CD4-positive, alpha-beta T cell (primary cell): Measurements from ENCODE around the gene TPGS1. TPM values are rescaled to one million over a fixed set of nuclear protein-coding genes. Genes with fewer than 3 reads are reported as not detected.

Experiments used
- ATAC-seq: fragments of 200-7000 bp; cut with Tn5 transposase; one replicate; pipeline ENCODE4 v1.10.0; 2022; ENCODE audit warnings: mild to moderate bottlenecking; ENCODE audit not compliant: poor library complexity
- CTCF ChIA-PET: fragments of 350-600 bp; sonication (Branson Sonifier 250); formaldehyde crosslinking; loops from one replicate; lab custom pipeline; 2021; ENCODE audit warnings: antibody characterized with exemption, inconsistent platforms; lab: Charles Lee
- POLR2A ChIA-PET: fragments of 350-600 bp; sonication (Branson Sonifier 250); formaldehyde crosslinking; loops from one replicate; lab custom pipeline; 2021; ENCODE audit warnings: antibody characterized with exemption, inconsistent platforms; lab: Charles Lee
- DNase-seq, 14 experiments: peaks; one replicate each; pipeline ENCODE4 v3.0.0-alpha.2; 2013 to 2020; ENCODE audit warnings: mixed read lengths in 2 of 14
- H3K27ac ChIP-seq, 2 donors: one replicate each; pipeline versions ENCODE4 v1.5.1 to v1.7.0; 2013; ENCODE audit warnings: low read length in 2 of 2, low read depth in 1 of 2, mild to moderate bottlenecking in 1 of 2
- H3K27me3 ChIP-seq, 2 experiments: 1 replicate in 1 of 2; 2 replicates in 1 of 2; pipeline versions ENCODE4 v1.6.1 to v1.7.0; 2013; ENCODE audit warnings: low read length in 2 of 2, control low read depth in 1 of 2, mild to moderate bottlenecking in 1 of 2, moderate library complexity in 1 of 2; ENCODE audit not compliant: insufficient read depth in 2 of 2, control insufficient read depth in 1 of 2
- H3K36me3 ChIP-seq: one replicate; pipeline ENCODE4 v1.6.1; 2013; ENCODE audit warnings: low read length, control low read depth; ENCODE audit not compliant: insufficient read depth
- H3K4me1 ChIP-seq: one replicate; pipeline ENCODE4 v1.6.1; 2013; ENCODE audit warnings: low read length, control low read depth; ENCODE audit not compliant: insufficient read depth
- H3K4me3 ChIP-seq: one replicate; pipeline ENCODE4 v1.5.1; 2013; ENCODE audit warnings: mild to moderate bottlenecking, low read length, moderate library complexity
- H3K9me3 ChIP-seq, 2 experiments: 1 replicate in 1 of 2; 2 replicates in 1 of 2; pipeline versions ENCODE4 v1.6.1 to v1.7.0; 2013; ENCODE audit warnings: low read length in 2 of 2, mild to moderate bottlenecking in 2 of 2, control low read depth in 1 of 2, moderate library complexity in 1 of 2; ENCODE audit not compliant: control insufficient read depth in 1 of 2, insufficient read depth in 1 of 2
- H3K27ac Mint-ChIP-seq: one replicate; pipeline ENCODE4 v1.8.0; 2020; ENCODE audit warnings: mixed read lengths
- H3K27me3 Mint-ChIP-seq: one replicate; pipeline ENCODE4 v1.8.0; 2021; ENCODE audit warnings: mixed read lengths
- H3K36me3 Mint-ChIP-seq: one replicate; pipeline ENCODE4 v1.8.0; 2021; ENCODE audit warnings: low read depth, mixed read lengths
- H3K4me1 Mint-ChIP-seq: one replicate; pipeline ENCODE4 v1.8.0; 2021; ENCODE audit warnings: low read depth, mixed read lengths
- H3K4me3 Mint-ChIP-seq: one replicate; pipeline ENCODE4 v1.8.0; 2020; ENCODE audit warnings: mild to moderate bottlenecking, mixed read lengths
- H3K9me3 Mint-ChIP-seq: one replicate; pipeline ENCODE4 v1.8.0; 2020; ENCODE audit warnings: mixed read lengths
- CTCF ChIP-seq: fragments of 200-600 bp; IDR thresholded peaks from one replicate; pipeline ENCODE4 v1.8.0; 2022; ENCODE audit warnings: antibody characterized with exemption, mild to moderate bottlenecking
- intact Hi-C, 2 experiments: fragments of 100-400 bp; cut with DNase I in 1 of 2; cut with micrococcal nuclease in 1 of 2; formaldehyde crosslinking; loops; one replicate each; pipeline versions ENCODE4 v1.15.1 to v1.9.0; 2023 to 2025; cut with DNase I, micrococcal nuclease
- total RNA-seq, 174 experiments: library from RNA in 2 of 174; stranded (reverse) in 2 of 174; gene quantifications; one replicate each; pipeline ENCODE4 v1.2.3 and lab custom pipeline; 2021 to 2026

TPGS1 gene
- total RNA-seq, 2 experiments from 2014 or later: 17.2 to 18.2 TPM

- Mint-ChIP-seq H3K27me3 (no peaks in the 10 kb centered on the region), H3K4me3 (no peak overlapping the region), H3K27ac (no peak overlapping the region), H3K36me3 (peaks cover 12% of the 10 kb centered on the region), H3K4me1 (peaks cover 22% of the 10 kb centered on the region), H3K9me3 (no peaks in the 10 kb centered on the region)
- DNase-seq: no peak
- Histone ChIP-seq H3K36me3 (peaks cover 12% of the 10 kb centered on the region), H3K4me1 (peaks cover 36% of the 10 kb centered on the region), H3K27ac (no peak overlapping the region), H3K27me3 (no peaks in the 10 kb centered on the region), H3K4me3 (no peak overlapping the region), H3K9me3 (peaks cover 0 to 12% of the 10 kb centered on the region in 2 experiments)
- ChIA-PET POLR2A (no interaction called here), CTCF (no interaction called here)
- ATAC-seq: no peak
- no peak for TF ChIP-seq CTCF
- intact Hi-C loops: no loop called here
These were observed 40.8 kb downstream of the TPGS1 start for GRCh38 chr19:547836-548720.

GRCh38 chr19:548886-549830 is 41.9 kb downstream of the TPGS1 start:
- no peak overlapping the region for H3K4me3 ChIP-seq
- Mint-ChIP-seq H3K4me1 (peaks cover 11% of the 10 kb centered on the region), H3K36me3 (peaks cover 6% of the 10 kb centered on the region), H3K27me3 (no peaks in the 10 kb centered on the region), H3K9me3 (no peaks in the 10 kb centered on the region), H3K4me3 (no peak overlapping the region), H3K27ac (no peak overlapping the region)
- no peak for TF ChIP-seq CTCF
- H3K27me3 ChIP-seq: no peaks in the 10 kb centered on the region
- intact Hi-C loops: no loop called here
- CTCF ChIA-PET: no interaction called here
- no peak overlapping the region for H3K27ac ChIP-seq
- H3K9me3 ChIP-seq: peaks cover 0 to 12% of the 10 kb centered on the region in 2 experiments
- peaks cover 12% of the 10 kb centered on the region for H3K36me3 ChIP-seq
- POLR2A ChIA-PET: no interaction called here
- peaks cover 25% of the 10 kb centered on the region for H3K4me1 ChIP-seq
- no peak for DNase-seq
- no peak for ATAC-seq

DNA sequence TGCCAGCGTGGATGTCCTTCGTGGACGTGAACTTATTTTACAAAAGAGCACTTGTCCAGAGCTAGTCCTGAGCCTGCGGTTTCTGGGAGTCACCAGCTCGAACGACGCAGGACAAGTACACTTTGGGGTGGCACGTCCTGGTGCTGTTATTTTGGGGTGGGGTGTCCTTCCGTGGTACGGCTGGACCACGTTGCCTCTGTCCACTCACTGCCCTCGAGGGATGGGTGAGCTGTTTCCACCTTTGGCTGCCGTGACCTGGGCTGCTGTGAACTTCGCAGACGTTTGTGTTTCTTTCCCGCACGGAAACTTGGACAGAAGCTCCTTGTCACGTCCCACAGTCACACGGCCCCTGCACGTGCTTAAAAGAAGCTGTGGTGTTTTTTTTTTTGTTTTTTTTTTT is 47.5 kb downstream of the TPGS1 start:
- Histone ChIP-seq H3K27me3 (no peaks in the 10 kb centered on the region), H3K27ac (no peak overlapping the region), H3K4me3 (no peak overlapping the region), H3K4me1 (peaks cover 8% of the 10 kb centered on the region), H3K9me3 (no peaks in the 10 kb centered on the region), H3K36me3 (no peaks in the 10 kb centered on the region)
- ChIA-PET POLR2A (no interaction called here), CTCF (interaction anchor here (1.5 kb wide), 1 partner anchor 44 kb away, joined by 3 read pairs; no protein-coding TSS in a partner anchor)
- intact Hi-C loops: no loop called here
- H3K4me3 Mint-ChIP-seq: no peak overlapping the region
- H3K9me3 Mint-ChIP-seq: no peaks in the 10 kb centered on the region
- H3K36me3 Mint-ChIP-seq: no peaks in the 10 kb centered on the region
- no peaks in the 10 kb centered on the region for H3K27me3 Mint-ChIP-seq
- DNase-seq (no peak), ATAC-seq (no peak)
- H3K4me1 Mint-ChIP-seq: no peaks in the 10 kb centered on the region
- TF ChIP-seq CTCF: no peak
- H3K27ac Mint-ChIP-seq: no peak overlapping the region
